PC-3 (cell line): ENCODE results near the gene NUTM1. TPM values are rescaled to one million over a fixed set of nuclear protein-coding genes. Genes with fewer than 3 reads are reported as not detected.
A peak's percentile ranks its signal among the peaks of the same experiment; 100 is the strongest.

Experiments
- ATAC-seq: fragments of 200-7000 bp; cut with Tn5 transposase; 2 replicates; pipeline ENCODE4 v1.9.1; 2020; ENCODE audit warnings: mild to moderate bottlenecking, moderate library complexity
- BruUV-seq: library from RNA; stranded (reverse); fragments of 400-500 nt; replicated peaks from 2 replicates; lab custom pipeline; 2021; lab: Mats Ljungman, UMichigan
- CTCF ChIA-PET: fragments of 300-600 bp; sonication (Branson Sonifier 250); formaldehyde crosslinking; loops from one replicate; lab custom pipeline; 2022; ENCODE audit warnings: antibody characterized with exemption; lab: Charles Lee
- POLR2A ChIA-PET: fragments of 300-600 bp; sonication (Branson Sonifier 250); formaldehyde crosslinking; loops from one replicate; lab custom pipeline; 2022; ENCODE audit warnings: antibody characterized with exemption; ENCODE audit not compliant: unreplicated experiment; lab: Charles Lee
- DNase-seq: peaks from one replicate; pipeline ENCODE4 v3.0.0-alpha.2; 2015
- H2AFZ ChIP-seq: fragments of 300-600 bp; sonication (generic); 2 replicates; pipeline ENCODE4 v1.6.0; 2016; ENCODE audit warnings: antibody characterized with exemption, low read length
- H3F3A ChIP-seq: fragments of 300-600 bp; sonication (generic); one replicate; pipeline ENCODE4 v1.6.0; 2017; ENCODE audit warnings: antibody characterized with exemption, low read length, control low read depth, mild to moderate bottlenecking; ENCODE audit not compliant: unreplicated experiment
- H3K27ac ChIP-seq: fragments of 300-600 bp; sonication (generic); 2 replicates; pipeline ENCODE4 v1.5.1; 2016; ENCODE audit warnings: mild to moderate bottlenecking, low read length
- H3K27me3 ChIP-seq: fragments of 300-600 bp; sonication (generic); 2 replicates; pipeline ENCODE4 v1.6.1; 2016; ENCODE audit warnings: low read length, mixed read lengths
- H3K36me3 ChIP-seq: fragments of 300-600 bp; sonication (generic); 2 replicates; pipeline ENCODE4 v1.6.1; 2016; ENCODE audit warnings: low read depth, mixed run types, low read length, mixed read lengths
- H3K4me1 ChIP-seq: fragments of 300-600 bp; sonication (generic); 2 replicates; pipeline ENCODE4 v1.5.1; 2016; ENCODE audit warnings: low read length; ENCODE audit not compliant: insufficient read depth
- H3K4me2 ChIP-seq: fragments of 300-600 bp; sonication (generic); 2 replicates; pipeline ENCODE4 v1.6.0; 2016; ENCODE audit warnings: low read length
- H3K4me3 ChIP-seq: fragments of 300-600 bp; sonication (generic); 2 replicates; pipeline ENCODE4 v1.5.1; 2016; ENCODE audit warnings: mild to moderate bottlenecking, low read length, mixed read lengths
- H3K79me2 ChIP-seq: fragments of 300-600 bp; sonication (generic); 2 replicates; pipeline ENCODE4 v1.6.1; 2017; ENCODE audit warnings: low read length, mixed read lengths
- H3K9ac ChIP-seq: fragments of 300-600 bp; sonication (generic); 2 replicates; pipeline ENCODE4 v1.6.0; 2016; ENCODE audit warnings: mild to moderate bottlenecking, low read length
- H3K9me2 ChIP-seq: fragments of 300-600 bp; sonication (generic); replicated peaks from 2 replicates; pipeline ENCODE4 v1.6.1; 2016; ENCODE audit warnings: mixed run types, low read length, mixed read lengths
- H3K9me3 ChIP-seq: fragments of 300-600 bp; sonication (generic); 2 replicates; pipeline ENCODE4 v1.6.1; 2016; ENCODE audit warnings: low read length, mixed read lengths
- H4K20me1 ChIP-seq: fragments of 300-600 bp; sonication (generic); 2 replicates; pipeline ENCODE4 v1.6.1; 2016; ENCODE audit warnings: low read length, mixed read lengths
- EZH2 ChIP-seq: fragments of 300-600 bp; sonication (generic); IDR thresholded peaks from one replicate; pipeline ENCODE4 v1.6.1; 2017; ENCODE audit warnings: antibody characterized with exemption, mild to moderate bottlenecking, low read length; ENCODE audit not compliant: unreplicated experiment
- EZH2phosphoT487 ChIP-seq: fragments of 300-600 bp; sonication (generic); IDR thresholded peaks from 2 replicates; pipeline ENCODE4 v1.6.1; 2018; ENCODE audit warnings: mild to moderate bottlenecking, antibody characterized with exemption, low read length, borderline replicate concordance
- intact Hi-C: fragments of 100-400 bp; cut with micrococcal nuclease; formaldehyde crosslinking; loops from 2 replicates; pipeline ENCODE4 v1.9.0; 2023
- total RNA-seq: library from RNA; depleted of rRNA; stranded (reverse); fragments of >200 nt; gene quantifications from 2 replicates; pipeline ENCODE4 v1.2.3, GENCODE V29; 2014
- TF ChIP-seq, protein P1 (sequence below): fragments of 300-600 bp; sonication (generic); conservative IDR thresholded peaks from 2 replicates; pipeline ENCODE4 v1.5.1; 2017; ENCODE audit warnings: antibody characterized with exemption, low read depth, mild to moderate bottlenecking, low read length

NUTM1 gene
- total RNA-seq, 1 experiment from 2014 or later, result 0.04 TPM

DNA sequence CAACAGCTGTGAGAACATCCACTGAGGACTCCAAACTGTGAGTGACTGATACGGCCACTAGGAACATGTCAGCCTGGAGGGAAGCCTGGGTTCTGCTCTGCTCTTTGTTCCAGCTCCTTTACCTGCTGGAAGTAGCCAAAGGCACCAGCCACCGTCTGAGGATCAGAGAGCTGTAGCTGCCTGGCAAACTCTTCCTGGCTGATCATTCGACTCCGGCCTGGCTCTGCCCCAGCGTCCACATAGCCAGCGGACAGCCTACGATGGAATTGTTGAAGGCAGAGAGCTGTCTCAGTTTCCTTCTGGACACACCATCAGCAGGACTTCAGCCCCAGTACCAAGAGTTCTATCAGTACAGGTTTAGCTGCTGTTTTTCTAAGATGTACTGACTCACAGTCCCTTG, 18.2 kb downstream of the NUTM1 start:
- no peak overlapping the region for H3K4me3 ChIP-seq
- CTCF ChIA-PET, result no interaction called here
- H3K36me3 ChIP-seq, result peaks cover 44% of the 10 kb centered on the region
- POLR2A ChIA-PET, result no interaction called here
- H3K9me3 ChIP-seq, result no peaks in the 10 kb centered on the region
- H3K79me2 ChIP-seq, result peaks cover 35% of the 10 kb centered on the region
- no peaks in the 10 kb centered on the region for H3F3A ChIP-seq
- peaks cover 58% of the 10 kb centered on the region for H3K4me1 ChIP-seq
- H3K27ac ChIP-seq, result peak overlapping the region; percentile 30
- BruUV-seq, result no TSS peak
- H3K4me2 ChIP-seq, result no peak overlapping the region
- H2AFZ ChIP-seq, result no peak overlapping the region
- H4K20me1 ChIP-seq, result peaks cover 23% of the 10 kb centered on the region; the same call in 1 of the 2 replicates
- ATAC-seq (no peak), DNase-seq (no peak)
- H3K9me2 ChIP-seq, result no peaks in the 10 kb centered on the region
- TF ChIP-seq EZH2phosphoT487 (no peak), EZH2 (no peak)
- TF ChIP-seq, protein P1, sequence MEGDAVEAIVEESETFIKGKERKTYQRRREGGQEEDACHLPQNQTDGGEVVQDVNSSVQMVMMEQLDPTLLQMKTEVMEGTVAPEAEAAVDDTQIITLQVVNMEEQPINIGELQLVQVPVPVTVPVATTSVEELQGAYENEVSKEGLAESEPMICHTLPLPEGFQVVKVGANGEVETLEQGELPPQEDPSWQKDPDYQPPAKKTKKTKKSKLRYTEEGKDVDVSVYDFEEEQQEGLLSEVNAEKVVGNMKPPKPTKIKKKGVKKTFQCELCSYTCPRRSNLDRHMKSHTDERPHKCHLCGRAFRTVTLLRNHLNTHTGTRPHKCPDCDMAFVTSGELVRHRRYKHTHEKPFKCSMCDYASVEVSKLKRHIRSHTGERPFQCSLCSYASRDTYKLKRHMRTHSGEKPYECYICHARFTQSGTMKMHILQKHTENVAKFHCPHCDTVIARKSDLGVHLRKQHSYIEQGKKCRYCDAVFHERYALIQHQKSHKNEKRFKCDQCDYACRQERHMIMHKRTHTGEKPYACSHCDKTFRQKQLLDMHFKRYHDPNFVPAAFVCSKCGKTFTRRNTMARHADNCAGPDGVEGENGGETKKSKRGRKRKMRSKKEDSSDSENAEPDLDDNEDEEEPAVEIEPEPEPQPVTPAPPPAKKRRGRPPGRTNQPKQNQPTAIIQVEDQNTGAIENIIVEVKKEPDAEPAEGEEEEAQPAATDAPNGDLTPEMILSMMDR, result no peak
- intact Hi-C loops, result no loop called here
- H3K27me3 ChIP-seq, result no peaks in the 10 kb centered on the region
- no peak overlapping the region for H3K9ac ChIP-seq

DNA sequence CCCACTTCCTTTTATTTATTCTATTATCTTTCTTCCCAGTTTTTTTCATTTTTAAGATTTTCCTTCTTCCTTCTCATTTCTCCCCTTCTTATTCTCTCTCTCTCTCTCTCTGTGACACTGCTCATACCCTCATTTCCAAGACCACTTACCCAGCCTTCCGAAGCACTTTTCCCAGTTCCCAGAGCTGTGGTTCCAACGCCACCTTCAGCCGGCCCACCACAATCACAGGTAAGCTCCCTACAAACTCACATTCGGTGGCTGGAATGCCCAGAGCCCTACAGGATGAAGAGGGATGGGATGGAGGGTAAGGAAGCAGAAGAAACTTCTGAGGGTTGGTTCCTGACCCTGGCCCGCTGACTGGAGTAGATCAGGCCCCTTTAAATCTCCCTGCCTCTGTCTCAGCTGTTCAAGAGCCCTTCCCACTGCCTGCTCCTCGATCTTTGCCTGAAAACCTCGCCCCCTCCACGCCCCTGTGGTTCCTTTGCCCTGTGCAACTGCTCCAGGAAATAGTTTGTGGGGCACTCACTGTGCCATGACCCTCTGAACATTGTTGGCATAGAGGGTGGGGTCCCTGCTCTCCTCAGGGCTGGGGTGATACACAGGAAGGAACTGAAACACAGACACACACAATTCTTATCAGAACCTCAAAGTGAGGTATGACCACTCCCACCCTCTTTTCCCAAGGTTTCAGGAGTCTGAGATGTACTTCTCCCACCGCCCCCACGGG, 19.1 kb downstream of the NUTM1 start:
- Histone ChIP-seq H3K9me2 (no peaks in the 10 kb centered on the region), H3F3A (no peaks in the 10 kb centered on the region), H3K9ac (no peak overlapping the region), H3K79me2 (peaks cover 41% of the 10 kb centered on the region), H3K36me3 (peaks cover 40% of the 10 kb centered on the region), H3K9me3 (no peaks in the 10 kb centered on the region), H3K4me2 (no peak overlapping the region), H3K4me3 (no peak overlapping the region), H4K20me1 (peaks cover 23% of the 10 kb centered on the region; the same call in 1 of the 2 replicates), H3K4me1 (peaks cover 58% of the 10 kb centered on the region), H2AFZ (no peak overlapping the region), H3K27me3 (no peaks in the 10 kb centered on the region), H3K27ac (peak overlapping the region; percentile 29)
- ATAC-seq, result no peak
- ChIA-PET CTCF (no interaction called here), POLR2A (no interaction called here)
- no peak for TF ChIP-seq EZH2
- no peak for TF ChIP-seq EZH2phosphoT487
- TF ChIP-seq, protein P1, result no peak
- intact Hi-C loops, result no loop called here
- BruUV-seq, result no TSS peak
- DNase-seq, result peak; percentile 38

DNA sequence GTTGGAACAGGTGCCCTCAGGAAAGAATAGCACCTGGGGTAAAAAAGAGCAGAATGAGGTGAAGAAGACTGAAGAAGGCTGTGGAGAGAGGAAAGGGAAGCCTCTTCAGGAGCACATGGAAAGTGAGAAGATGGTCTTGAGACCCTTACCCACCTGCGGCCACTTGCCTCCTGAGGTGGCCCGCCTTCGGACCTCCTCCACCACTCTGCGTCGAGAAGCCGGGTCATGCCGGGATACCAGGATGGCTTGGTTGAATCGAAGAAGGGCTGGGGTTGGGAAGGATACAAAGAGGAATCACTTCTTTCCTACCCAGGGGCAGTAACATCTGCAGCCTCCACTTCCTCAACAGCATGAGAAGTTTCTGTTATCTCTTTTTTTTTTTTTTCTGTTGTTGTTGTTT, 20.9 kb downstream of the NUTM1 start:
- H3K79me2 ChIP-seq, result peaks cover 41% of the 10 kb centered on the region
- H3K9me2 ChIP-seq, result no peaks in the 10 kb centered on the region
- ChIA-PET POLR2A (no interaction called here), CTCF (no interaction called here)
- peaks cover 63% of the 10 kb centered on the region for H3K4me1 ChIP-seq
- intact Hi-C loops, result no loop called here
- no peak for ATAC-seq
- H3F3A ChIP-seq, result no peaks in the 10 kb centered on the region
- no peak for DNase-seq
- H3K9me3 ChIP-seq, result no peaks in the 10 kb centered on the region
- H3K36me3 ChIP-seq, result peaks cover 32% of the 10 kb centered on the region
- no peak overlapping the region for H3K27ac ChIP-seq
- H3K4me3 ChIP-seq, result no peak overlapping the region
- TF ChIP-seq EZH2phosphoT487 (no peak), EZH2 (no peak)
- TF ChIP-seq, protein P1, result no peak
- no TSS peak for BruUV-seq
- no peaks in the 10 kb centered on the region for H3K27me3 ChIP-seq
- H2AFZ ChIP-seq, result no peak overlapping the region
- H3K9ac ChIP-seq, result no peak overlapping the region
- peaks cover 23% of the 10 kb centered on the region; the same call in 1 of the 2 replicates for H4K20me1 ChIP-seq
- H3K4me2 ChIP-seq, result no peak overlapping the region
